Activated naive CD8-positive, alpha-beta T cell treated with anti-CD3 and anti-CD28 coated beads, Interleukin-2, amount 10 ng/mL, durations not matched to agents 7 days and 5 days (primary cell): ENCODE results near the gene FILIP1L. TPM values are rescaled to one million over a fixed set of nuclear protein-coding genes. Genes with fewer than 3 reads are reported as not detected.

Source experiments
- ATAC-seq: fragments of 150-1000 bp; cut with Tn5 transposase; one replicate; pipeline ENCODE4 v1.10.0; 2021; ENCODE audit warnings: low read depth, moderate library complexity
- POLR2A ChIA-PET: fragments of 350-600 bp; sonication (Branson Sonifier 250); formaldehyde crosslinking; loops from one replicate; lab custom pipeline; 2021; ENCODE audit warnings: antibody characterized with exemption; lab: Charles Lee
- DNase-seq: peaks from one replicate; pipeline ENCODE4 v3.0.0; 2021
- H3K27ac Mint-ChIP-seq: one replicate; pipeline ENCODE4 v1.8.0; 2022; ENCODE audit warnings: mild to moderate bottlenecking, mixed read lengths
- H3K27me3 Mint-ChIP-seq: one replicate; pipeline ENCODE4 v1.8.0; 2022; ENCODE audit warnings: mild to moderate bottlenecking, moderate library complexity, mixed read lengths
- H3K36me3 Mint-ChIP-seq: one replicate; pipeline ENCODE4 v1.8.0; 2021; ENCODE audit warnings: mild to moderate bottlenecking, mixed read lengths
- H3K4me1 Mint-ChIP-seq: one replicate; pipeline ENCODE4 v1.8.0; 2021; ENCODE audit warnings: mixed read lengths
- H3K4me3 Mint-ChIP-seq: one replicate; pipeline ENCODE4 v1.8.0; 2022; ENCODE audit warnings: mild to moderate bottlenecking, moderate library complexity, mixed read lengths
- H3K9me3 Mint-ChIP-seq: one replicate; pipeline ENCODE4 v1.8.0; 2021; ENCODE audit warnings: mixed read lengths
- total RNA-seq, 2 experiments: library from RNA; stranded (reverse); gene quantifications; one replicate each; pipeline ENCODE4 v1.2.3, GENCODE V29; 2021

FILIP1L gene
- total RNA-seq, 2 experiments from 2014 or later, result 2.0 to 2.4 TPM

- no peak for DNase-seq
- no peak for ATAC-seq
- Mint-ChIP-seq H3K4me1 (peaks cover 19% of the 10 kb centered on the region), H3K27me3 (no peaks in the 10 kb centered on the region), H3K4me3 (no peak overlapping the region), H3K27ac (no peak overlapping the region), H3K36me3 (peaks cover 9% of the 10 kb centered on the region), H3K9me3 (no peaks in the 10 kb centered on the region)
- POLR2A ChIA-PET, result interaction anchor here (0.7 kb wide), 1 partner anchor 112 kb away, joined by 3 read pairs; no protein-coding TSS in a partner anchor
These were observed 173.1 kb downstream of the FILIP1L start for GRCh38 chr3:99941211-99941610.

GRCh38 chr3:99940350-99940749, 174.0 kb downstream of the FILIP1L start:
- H3K27me3 Mint-ChIP-seq, result no peaks in the 10 kb centered on the region
- no peak for ATAC-seq
- peaks cover 9% of the 10 kb centered on the region for H3K36me3 Mint-ChIP-seq
- H3K4me1 Mint-ChIP-seq, result peaks cover 19% of the 10 kb centered on the region
- no peaks in the 10 kb centered on the region for H3K9me3 Mint-ChIP-seq
- H3K27ac Mint-ChIP-seq, result no peak overlapping the region
- H3K4me3 Mint-ChIP-seq, result no peak overlapping the region
- POLR2A ChIA-PET, result no interaction called here
- DNase-seq, result no peak

GRCh38 chr3:99939876-99940275, 174.4 kb downstream of the FILIP1L start:
- Mint-ChIP-seq H3K27ac (no peak overlapping the region), H3K9me3 (no peaks in the 10 kb centered on the region), H3K27me3 (no peaks in the 10 kb centered on the region), H3K36me3 (peaks cover 9% of the 10 kb centered on the region), H3K4me3 (no peak overlapping the region), H3K4me1 (peaks cover 16% of the 10 kb centered on the region)
- ATAC-seq (no peak), DNase-seq (no peak)
- POLR2A ChIA-PET, result no interaction called here

GRCh38 chr3:99938270-99938911, 175.9 kb downstream of the FILIP1L start:
- peaks cover 13% of the 10 kb centered on the region for H3K4me1 Mint-ChIP-seq
- DNase-seq (no peak), ATAC-seq (no peak)
- peaks cover 3% of the 10 kb centered on the region for H3K36me3 Mint-ChIP-seq
- H3K27me3 Mint-ChIP-seq, result no peaks in the 10 kb centered on the region
- H3K9me3 Mint-ChIP-seq, result no peaks in the 10 kb centered on the region
- H3K27ac Mint-ChIP-seq, result no peak overlapping the region
- no peak overlapping the region for H3K4me3 Mint-ChIP-seq
- POLR2A ChIA-PET, result no interaction called here

GRCh38 chr3:99934975-99935797, 179.1 kb downstream of the FILIP1L start:
- Mint-ChIP-seq H3K27ac (no peak overlapping the region), H3K4me3 (no peak overlapping the region), H3K9me3 (no peaks in the 10 kb centered on the region), H3K36me3 (peaks cover 9% of the 10 kb centered on the region), H3K4me1 (peaks cover 11% of the 10 kb centered on the region), H3K27me3 (no peaks in the 10 kb centered on the region)
- DNase-seq (no peak), ATAC-seq (no peak)
- POLR2A ChIA-PET, result no interaction called here

- Mint-ChIP-seq H3K4me1 (peaks cover 12% of the 10 kb centered on the region), H3K27me3 (no peaks in the 10 kb centered on the region), H3K4me3 (no peak overlapping the region), H3K9me3 (no peaks in the 10 kb centered on the region), H3K27ac (no peak overlapping the region), H3K36me3 (peaks cover 7% of the 10 kb centered on the region)
- ATAC-seq (no peak), DNase-seq (no peak)
- POLR2A ChIA-PET, result no interaction called here
These were observed 180.1 kb downstream of the FILIP1L start for GRCh38 chr3:99933971-99934750.

- no peaks in the 10 kb centered on the region for H3K9me3 Mint-ChIP-seq
- ATAC-seq (no peak), DNase-seq (no peak)
- H3K4me1 Mint-ChIP-seq, result peaks cover 3% of the 10 kb centered on the region
- no peaks in the 10 kb centered on the region for H3K27me3 Mint-ChIP-seq
- H3K27ac Mint-ChIP-seq, result no peak overlapping the region
- H3K36me3 Mint-ChIP-seq, result peaks cover 7% of the 10 kb centered on the region
- POLR2A ChIA-PET, result no interaction called here
- H3K4me3 Mint-ChIP-seq, result no peak overlapping the region
These were observed 183.2 kb downstream of the FILIP1L start for GRCh38 chr3:99931059-99931458.

- ATAC-seq (no peak), DNase-seq (no peak)
- POLR2A ChIA-PET, result no interaction called here
- H3K27ac Mint-ChIP-seq, result no peak overlapping the region
- H3K36me3 Mint-ChIP-seq, result peaks cover 7% of the 10 kb centered on the region
- no peaks in the 10 kb centered on the region for H3K9me3 Mint-ChIP-seq
- no peaks in the 10 kb centered on the region for H3K27me3 Mint-ChIP-seq
- H3K4me1 Mint-ChIP-seq, result peaks cover 3% of the 10 kb centered on the region
- H3K4me3 Mint-ChIP-seq, result no peak overlapping the region
These were observed 184.6 kb downstream of the FILIP1L start for GRCh38 chr3:99929745-99930139.

- Mint-ChIP-seq H3K9me3 (no peaks in the 10 kb centered on the region), H3K36me3 (peaks cover 7% of the 10 kb centered on the region), H3K4me1 (peaks cover 3% of the 10 kb centered on the region), H3K27me3 (no peaks in the 10 kb centered on the region), H3K4me3 (no peak overlapping the region), H3K27ac (no peak overlapping the region)
- no peak for DNase-seq
- no peak for ATAC-seq
- POLR2A ChIA-PET, result no interaction called here
These were observed 185.2 kb downstream of the FILIP1L start for GRCh38 chr3:99928771-99929744.

- H3K27me3 Mint-ChIP-seq, result no peaks in the 10 kb centered on the region
- H3K27ac Mint-ChIP-seq, result no peak overlapping the region
- POLR2A ChIA-PET, result no interaction called here
- H3K4me1 Mint-ChIP-seq, result peaks cover 3% of the 10 kb centered on the region
- H3K9me3 Mint-ChIP-seq, result no peaks in the 10 kb centered on the region
- no peak for ATAC-seq
- DNase-seq, result no peak
- peaks cover 13% of the 10 kb centered on the region for H3K36me3 Mint-ChIP-seq
- H3K4me3 Mint-ChIP-seq, result no peak overlapping the region
These were observed 186.4 kb downstream of the FILIP1L start for GRCh38 chr3:99927671-99928457.

- POLR2A ChIA-PET, result no interaction called here
- DNase-seq (no peak), ATAC-seq (no peak)
- Mint-ChIP-seq H3K4me1 (peaks cover 3% of the 10 kb centered on the region), H3K36me3 (peaks cover 12% of the 10 kb centered on the region), H3K27ac (no peak overlapping the region), H3K27me3 (no peaks in the 10 kb centered on the region), H3K9me3 (no peaks in the 10 kb centered on the region), H3K4me3 (no peak overlapping the region)
These were observed 188.6 kb downstream of the FILIP1L start for GRCh38 chr3:99925584-99926230.

GRCh38 chr3:99923873-99924272, 190.4 kb downstream of the FILIP1L start:
- ATAC-seq (no peak), DNase-seq (no peak)
- Mint-ChIP-seq H3K27me3 (no peaks in the 10 kb centered on the region), H3K9me3 (no peaks in the 10 kb centered on the region), H3K36me3 (peaks cover 13% of the 10 kb centered on the region), H3K4me1 (no peaks in the 10 kb centered on the region), H3K27ac (no peak overlapping the region), H3K4me3 (no peak overlapping the region)
- POLR2A ChIA-PET, result no interaction called here
